Right renal cortex interstitium (tissue), 3 donors: ENCODE results near the gene TAL1. TPM values are rescaled to one million over a fixed set of nuclear protein-coding genes. Genes with fewer than 3 reads are reported as not detected.

Experiments
- DNase-seq, 3 donors: peaks; one replicate each; pipeline ENCODE4 v3.0.0-alpha.2; 2013; ENCODE audit warnings: low read depth in 3 of 3, low spot score in 2 of 3
- polyA plus RNA-seq, 3 donors: library from polyadenylated mRNA; unstranded; fragments of 120-200 nt; gene quantifications; one replicate each; pipeline ENCODE4 v1.2.1, GENCODE V29; 2013; ENCODE audit not compliant: insufficient read length in 3 of 3

TAL1 gene
- polyA plus RNA-seq, 3 donors = 3.9 to 4.9 (median 4.1) TPM

GRCh38 chr1:47178654-47179016, 53.4 kb downstream of the TAL1 start:
- no peak for DNase-seq

GRCh38 chr1:47178020-47178419, 54.0 kb downstream of the TAL1 start:
- DNase-seq = no peak

GRCh38 chr1:47175227-47175934, 56.6 kb downstream of the TAL1 start:
- DNase-seq = no peak

- no peak for DNase-seq
These were observed 57.4 kb downstream of the TAL1 start for GRCh38 chr1:47174656-47175020.

GRCh38 chr1:47172782-47173181, 59.2 kb downstream of the TAL1 start:
- no peak for DNase-seq

Other genes starting within 250 kb of the TAL1 start
- gene CYP4X1, start 208.6 kb downstream of the TAL1 start, polyA plus RNA-seq = 10 to 100 TPM; 10.0 to 13.2 (median 12.3) TPM
- under 1 TPM; 0.12 to 0.24 (median 0.15) TPM for gene CYP4Z1, start 165.0 kb downstream of the TAL1 start, polyA plus RNA-seq
- 1 to 10 TPM; 5.1 to 7.5 (median 6.6) TPM for gene CYP4A22, start 94.8 kb downstream of the TAL1 start, polyA plus RNA-seq
- gene PDZK1IP1, start 42.2 kb downstream of the TAL1 start, polyA plus RNA-seq = 10 to 100 TPM; 38.9 to 51.8 (median 43.7) TPM
- gene STIL, start 81.9 kb upstream of the TAL1 start, polyA plus RNA-seq = 1 to 10 TPM; 9.0 to 9.5 (median 9.3) TPM
- gene CMPK1, start 101.6 kb upstream of the TAL1 start, polyA plus RNA-seq = 10 to 100 TPM; 83.7 to 85.5 (median 84.1) TPM
- gene FOXE3, start 184.1 kb upstream of the TAL1 start, polyA plus RNA-seq = under 1 TPM; 0.07 to 0.21 (median 0.12) TPM
- 1 to 10 TPM; 4.8 to 6.1 (median 5.3) TPM for gene FOXD2, start 205.8 kb upstream of the TAL1 start, polyA plus RNA-seq